A673 (cell line): Measurements from ENCODE around the gene ISYNA1.

ENCODE experiments used
- EZH2 ChIP-seq: fragments of 200-600 bp; sonication (generic); IDR thresholded peaks from 2 replicates; pipeline ENCODE4 v1.6.1; 2017; ENCODE audit warnings: borderline replicate concordance, low read depth, mild to moderate bottlenecking, mixed read lengths, antibody characterized with exemption, low read length; ENCODE audit not compliant: poor library complexity, severe bottlenecking
- TF ChIP-seq, protein P1 (sequence below): fragments of 300-800, 200-600 bp; sonication (generic); conservative IDR thresholded peaks from 2 replicates; pipeline ENCODE4 v1.5.1; 2017; ENCODE audit warnings: low read depth, mild to moderate bottlenecking, antibody characterized with exemption, low read length, moderate library complexity, mixed read lengths

DNA sequence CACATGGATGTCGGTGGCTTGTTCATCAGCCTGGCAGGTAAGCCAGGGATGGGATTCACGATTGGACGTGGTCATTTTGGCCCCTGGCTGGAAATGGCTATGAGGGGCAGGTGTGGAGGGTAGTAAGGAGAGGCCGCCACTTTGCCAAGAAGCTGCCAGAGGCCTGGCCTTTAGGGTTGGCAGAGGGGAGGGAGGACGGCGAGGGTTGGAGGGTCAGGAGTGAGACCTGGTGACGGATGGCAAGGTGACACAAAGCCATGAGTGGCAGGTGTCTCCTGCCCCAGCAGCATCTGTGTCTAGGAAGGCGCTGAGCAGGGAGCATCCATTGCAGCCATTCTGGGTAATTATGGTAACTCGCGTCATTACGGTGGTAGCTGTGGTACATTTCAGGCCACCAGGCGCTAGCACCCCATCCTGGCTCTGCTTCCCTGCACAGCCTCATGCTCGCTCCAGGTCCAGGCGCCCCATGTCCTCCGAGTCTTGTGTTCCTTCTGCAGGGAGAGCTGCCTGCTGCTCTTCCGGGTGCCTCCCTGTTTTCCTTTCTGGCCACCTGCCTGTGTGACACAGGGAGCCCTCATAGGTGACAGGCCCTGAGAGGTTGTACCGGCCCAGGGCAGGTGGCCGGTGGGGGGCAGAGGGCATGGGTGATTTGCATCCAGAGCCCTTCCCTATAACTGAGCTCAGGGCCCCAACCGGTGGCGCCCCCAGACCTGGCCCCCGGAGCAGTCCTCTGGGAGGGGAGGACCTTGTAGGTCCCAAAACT is 14.5 kb downstream of the ISYNA1 start:
- TF ChIP-seq, protein P1, sequence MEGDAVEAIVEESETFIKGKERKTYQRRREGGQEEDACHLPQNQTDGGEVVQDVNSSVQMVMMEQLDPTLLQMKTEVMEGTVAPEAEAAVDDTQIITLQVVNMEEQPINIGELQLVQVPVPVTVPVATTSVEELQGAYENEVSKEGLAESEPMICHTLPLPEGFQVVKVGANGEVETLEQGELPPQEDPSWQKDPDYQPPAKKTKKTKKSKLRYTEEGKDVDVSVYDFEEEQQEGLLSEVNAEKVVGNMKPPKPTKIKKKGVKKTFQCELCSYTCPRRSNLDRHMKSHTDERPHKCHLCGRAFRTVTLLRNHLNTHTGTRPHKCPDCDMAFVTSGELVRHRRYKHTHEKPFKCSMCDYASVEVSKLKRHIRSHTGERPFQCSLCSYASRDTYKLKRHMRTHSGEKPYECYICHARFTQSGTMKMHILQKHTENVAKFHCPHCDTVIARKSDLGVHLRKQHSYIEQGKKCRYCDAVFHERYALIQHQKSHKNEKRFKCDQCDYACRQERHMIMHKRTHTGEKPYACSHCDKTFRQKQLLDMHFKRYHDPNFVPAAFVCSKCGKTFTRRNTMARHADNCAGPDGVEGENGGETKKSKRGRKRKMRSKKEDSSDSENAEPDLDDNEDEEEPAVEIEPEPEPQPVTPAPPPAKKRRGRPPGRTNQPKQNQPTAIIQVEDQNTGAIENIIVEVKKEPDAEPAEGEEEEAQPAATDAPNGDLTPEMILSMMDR, result no peak
- no peak for TF ChIP-seq EZH2
